ENCODE results near the gene RAF1. TPM values are rescaled to one million over a fixed set of nuclear protein-coding genes. Genes with fewer than 3 reads are reported as not detected.

RAF1 gene
- total RNA-seq, 2 donors from 2014 or later = 95.4 to 116 TPM

- Histone ChIP-seq H3K36me3 (ENCODE audit: control insufficient read depth, insufficient read depth, low read length) (peaks cover 60% of the 10 kb centered on the region), H3K4me3 (ENCODE audit: low read length) (no peak overlapping the region), H3K4me1 (ENCODE audit: control insufficient read depth, insufficient read depth, low read length) (no peaks in the 10 kb centered on the region), H3K27ac (ENCODE audit: low read depth, low read length) (no peak overlapping the region), H3K27me3 (ENCODE audit: control insufficient read depth, insufficient read depth, low read length, poor library complexity, severe bottlenecking) (no peaks in the 10 kb centered on the region), H3K9me3 (ENCODE audit: control insufficient read depth, low read length) (peaks cover 7% of the 10 kb centered on the region), H3K9ac (ENCODE audit: extremely low read depth, low read length, poor library complexity, severe bottlenecking) (no peak overlapping the region)
- 90 to 94% methylated on average over 4 to 6 of the region's 6 CpGs for WGBS, 2 experiments (ENCODE audit: insufficient coverage in 1 of 2, insufficient read length in 1 of 2)
- no peak overlapping the region for H3K4me3 Mint-ChIP-seq
- peaks cover 50% of the 10 kb centered on the region for H3K36me3 Mint-ChIP-seq (ENCODE audit: low read depth)
- no peak overlapping the region for H3K27ac Mint-ChIP-seq
- no peaks in the 10 kb centered on the region for H3K9me3 Mint-ChIP-seq
- no peak for DNase-seq
- no peak for TF ChIP-seq CTCF (conservative IDR thresholded peaks at IDR 0.05)
- H3K4me1 Mint-ChIP-seq = peaks cover 6% of the 10 kb centered on the region
- H3K27me3 Mint-ChIP-seq (ENCODE audit: insufficient read depth) = no peaks in the 10 kb centered on the region
These were observed 94.1 kb downstream of the RAF1 start for GRCh38 chr3:12569836-12570235.

GRCh38 chr3:12568747-12569146 is 95.2 kb downstream of the RAF1 start:
- no peaks in the 10 kb centered on the region for H3K9me3 Mint-ChIP-seq
- no peak overlapping the region for H3K4me3 Mint-ChIP-seq
- TF ChIP-seq CTCF (conservative IDR thresholded peaks at IDR 0.05) = no peak
- no peak overlapping the region for H3K27ac Mint-ChIP-seq
- Histone ChIP-seq H3K27me3 (ENCODE audit: control insufficient read depth, insufficient read depth, low read length, poor library complexity, severe bottlenecking) (no peaks in the 10 kb centered on the region), H3K9me3 (ENCODE audit: control insufficient read depth, low read length) (peaks cover 7% of the 10 kb centered on the region), H3K4me3 (ENCODE audit: low read length) (no peak overlapping the region), H3K4me1 (ENCODE audit: control insufficient read depth, insufficient read depth, low read length) (no peaks in the 10 kb centered on the region), H3K9ac (ENCODE audit: extremely low read depth, low read length, poor library complexity, severe bottlenecking) (no peak overlapping the region), H3K36me3 (ENCODE audit: control insufficient read depth, insufficient read depth, low read length) (peaks cover 49% of the 10 kb centered on the region), H3K27ac (ENCODE audit: low read depth, low read length) (no peak overlapping the region)
- peaks cover 6% of the 10 kb centered on the region for H3K4me1 Mint-ChIP-seq
- DNase-seq = no peak
- H3K27me3 Mint-ChIP-seq (ENCODE audit: insufficient read depth) = no peaks in the 10 kb centered on the region
- H3K36me3 Mint-ChIP-seq (ENCODE audit: low read depth) = peaks cover 39% of the 10 kb centered on the region
- WGBS, 2 experiments (ENCODE audit: insufficient coverage in 1 of 2, insufficient read length in 1 of 2) = 92 to 95% methylated on average over 3 of the region's 3 CpGs

- H3K4me3 ChIP-seq (ENCODE audit: low read length) = no peak overlapping the region
- no peaks in the 10 kb centered on the region for H3K9me3 Mint-ChIP-seq
- H3K9ac ChIP-seq (ENCODE audit: extremely low read depth, low read length, poor library complexity, severe bottlenecking) = no peak overlapping the region
- H3K36me3 Mint-ChIP-seq (ENCODE audit: low read depth) = peaks cover 26% of the 10 kb centered on the region
- H3K4me3 Mint-ChIP-seq = no peak overlapping the region
- H3K27ac Mint-ChIP-seq = no peak overlapping the region
- no peaks in the 10 kb centered on the region for H3K27me3 ChIP-seq (ENCODE audit: control insufficient read depth, insufficient read depth, low read length, poor library complexity, severe bottlenecking)
- no peak for TF ChIP-seq CTCF (conservative IDR thresholded peaks at IDR 0.05)
- H3K27ac ChIP-seq (ENCODE audit: low read depth, low read length) = no peak overlapping the region
- peaks cover 7% of the 10 kb centered on the region for H3K9me3 ChIP-seq (ENCODE audit: control insufficient read depth, low read length)
- H3K4me1 ChIP-seq (ENCODE audit: control insufficient read depth, insufficient read depth, low read length) = no peaks in the 10 kb centered on the region
- H3K36me3 ChIP-seq (ENCODE audit: control insufficient read depth, insufficient read depth, low read length) = peaks cover 35% of the 10 kb centered on the region
- no peaks in the 10 kb centered on the region for H3K27me3 Mint-ChIP-seq (ENCODE audit: insufficient read depth)
- H3K4me1 Mint-ChIP-seq = peaks cover 18% of the 10 kb centered on the region
- no peak for DNase-seq
These were observed 96.9 kb downstream of the RAF1 start for GRCh38 chr3:12566976-12567375.

All from endodermal cell (in vitro differentiated cells).